Kidney (tissue), 14 donors: ENCODE data around the gene SPTBN4. TPM values are rescaled to one million over a fixed set of nuclear protein-coding genes. Genes with fewer than 3 reads are reported as not detected.
A peak's percentile ranks its signal among the peaks of the same experiment; 100 is the strongest.

Experiments
- DNase-seq, 5 donors: peaks; one replicate each; pipeline ENCODE4 v3.0.0-alpha.2; 2013 to 2020
- FAIRE-seq: peaks from 2 replicates; lab custom pipeline; 2012; peaks lifted over from hg19 to GRCh38; lab: Jason Lieb, UNC
- H3K27ac ChIP-seq, 2 donors: one replicate each; pipeline ENCODE4 v1.7.0; 2013; ENCODE audit warnings: low read depth in 2 of 2, low read length in 2 of 2, inconsistent platforms in 1 of 2
- H3K27me3 ChIP-seq: one replicate; pipeline ENCODE4 v1.7.1; 2013; ENCODE audit warnings: low read length, inconsistent platforms; ENCODE audit not compliant: control insufficient read depth, insufficient read depth
- H3K36me3 ChIP-seq, 3 donors: one replicate each; pipeline versions ENCODE4 v1.7.0 to v1.7.1; 2013; ENCODE audit warnings: low read length in 3 of 3, control low read depth in 1 of 3, inconsistent platforms in 1 of 3; ENCODE audit not compliant: insufficient read depth in 3 of 3, control insufficient read depth in 2 of 3
- H3K4me1 ChIP-seq, 3 donors: one replicate each; pipeline versions ENCODE4 v1.7.0 to v1.7.1; 2013; ENCODE audit warnings: low read length in 3 of 3, inconsistent platforms in 1 of 3, low read depth in 1 of 3; ENCODE audit not compliant: control insufficient read depth in 2 of 3, insufficient read depth in 2 of 3
- H3K4me3 ChIP-seq, 3 donors: one replicate each; pipeline versions ENCODE4 v1.7.0 to v1.8.1; 2013; ENCODE audit warnings: low read length in 3 of 3, control low read depth in 1 of 3, inconsistent platforms in 1 of 3
- H3K9ac ChIP-seq, 3 donors: one replicate each; pipeline versions ENCODE4 v1.7.0 to v1.7.1; 2013; ENCODE audit warnings: low read length in 3 of 3, control low read depth in 1 of 3, inconsistent platforms in 1 of 3
- H3K9me3 ChIP-seq, 3 donors: one replicate each; pipeline versions ENCODE4 v1.7.0 to v1.7.1; 2013; ENCODE audit warnings: low read length in 3 of 3, control low read depth in 1 of 3, inconsistent platforms in 1 of 3; ENCODE audit not compliant: control insufficient read depth in 2 of 3, insufficient read depth in 1 of 3
- intact Hi-C: fragments of 100-400 bp; cut with DNase I; formaldehyde crosslinking; loops from one replicate; pipeline ENCODE4 v1.11.1; 2022
- polyA plus RNA-seq: library from polyadenylated mRNA; stranded (reverse); fragments of 350-450 nt; fragmentation: Illumina TruSeq; extraction: RNeasy Lipid Tissue Mini Kit (QIAGEN cat#74804); gene quantifications from one replicate; pipeline ENCODE4 v1.2.3, GENCODE V29; 2014; ENCODE audit warnings: low read depth, low replicate concordance; ENCODE audit not compliant: insufficient read depth
- total RNA-seq: library from RNA; stranded (reverse); fragmentation: NEBNext Ultra II Directional; extraction: Animal tissue kit (Norgen Biotek cat#: 25700); gene quantifications from one replicate; pipeline ENCODE4 v1.2.1, GENCODE V29; 2021
- TF ChIP-seq, protein P1 (sequence below): IDR thresholded peaks from 3 replicates; pipeline ENCODE4 v1.5.1; 2012; ENCODE audit warnings: mild to moderate bottlenecking, moderate library complexity, borderline replicate concordance; ENCODE audit not compliant: insufficient read depth; ENCODE audit errors: extremely low read depth
- donor health status: control.
- donor health status: control.
- donor health status: control.
- donor health status: control.
- donor health status: control.
- donor health status: DM: yes; HTN: yes; CAD: no.
- donor health status: Normal renal cell carcinoma (clear cell type).

Gene SPTBN4
- total and polyA plus RNA-seq, 2 donors from 2014 or later: 0.82 to 4.6 TPM

DNA sequence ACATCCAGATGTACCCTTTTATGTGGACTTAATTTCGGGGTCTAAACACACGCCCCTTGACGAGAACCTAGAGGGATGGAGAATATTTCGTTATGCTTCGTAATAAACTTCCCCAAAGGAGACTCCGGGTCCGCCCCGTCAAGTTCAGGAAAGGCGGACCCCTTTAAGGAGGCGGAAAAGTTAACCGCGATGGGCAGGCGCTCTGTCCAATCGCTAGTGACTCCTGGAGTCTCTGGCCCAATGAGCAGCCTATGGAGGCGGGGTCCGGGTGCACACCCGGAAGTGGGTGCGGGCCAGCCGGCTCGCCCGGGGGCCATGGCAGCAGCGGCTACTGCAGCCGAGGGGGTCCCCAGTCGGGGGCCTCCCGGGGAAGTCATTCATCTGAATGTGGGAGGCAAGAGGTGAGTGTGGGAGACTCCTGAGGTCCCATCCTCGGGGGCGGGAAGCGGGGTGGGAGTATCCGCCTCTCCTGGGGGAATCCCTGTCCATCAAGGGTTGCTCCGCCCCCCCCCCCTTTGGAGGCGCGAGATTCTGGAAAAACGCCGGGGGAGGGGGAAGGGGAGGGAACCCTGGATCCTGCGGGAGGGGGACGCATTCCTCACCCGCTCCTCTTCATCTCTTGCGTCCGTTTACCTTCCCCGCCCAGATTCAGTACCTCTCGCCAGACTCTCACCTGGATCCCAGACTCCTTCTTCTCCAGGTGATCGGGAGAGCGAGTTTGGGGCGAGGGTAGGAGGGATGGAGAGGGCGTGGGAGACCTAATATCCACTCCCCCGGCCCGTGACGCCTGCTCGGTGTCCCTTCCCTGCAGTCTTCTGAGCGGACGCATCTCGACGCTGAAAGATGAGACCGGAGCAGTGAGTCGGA, 110.0 kb downstream of the SPTBN4 start, which contains the start of gene SHKBP1:
Gene SHKBP1, plus strand, starts transcription at position 289 of the 867 bp plus-strand sequence. Its CDS starts 27 bp downstream, at position 316.
- FAIRE-seq: no peak
- intact Hi-C loops: no loop called here

DNA sequence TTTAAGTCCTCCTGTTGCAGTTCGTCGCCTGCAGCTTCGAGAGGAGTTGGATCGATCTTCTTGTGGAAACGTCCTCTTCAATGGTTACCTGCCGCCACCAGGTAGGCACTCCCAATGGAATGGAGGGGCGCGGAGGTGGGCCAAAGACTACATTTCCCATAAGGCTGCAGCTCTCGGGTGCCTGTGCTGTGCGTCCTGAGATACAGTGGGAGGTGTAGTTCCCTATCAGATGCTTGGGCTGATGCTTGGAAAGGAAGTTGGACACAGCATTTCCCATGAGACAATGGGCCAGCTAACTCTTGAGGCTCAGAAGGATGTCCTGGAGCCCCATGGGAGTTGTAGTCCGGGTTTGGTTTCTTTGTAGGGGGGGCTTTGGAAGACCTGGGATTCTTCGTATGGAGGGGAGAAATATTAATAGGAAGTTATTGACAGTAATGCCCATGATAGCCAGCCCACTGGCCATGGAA, 111.7 kb downstream of the SPTBN4 start:
- FAIRE-seq (no peak), DNase-seq (peak in 3 of 5 donors; percentile 38 to 58 (median 52))
- intact Hi-C loops: no loop called here
- Histone ChIP-seq H3K27ac (no peak overlapping the region), H3K27me3 (no peaks in the 10 kb centered on the region), H3K9me3 (no peaks in the 10 kb centered on the region), H3K4me1 (peaks cover 0 to 9% (median 0%) of the 10 kb centered on the region in 3 donors), H3K4me3 (no peak overlapping the region), H3K9ac (no peak overlapping the region), H3K36me3 (peaks cover 0 to 13% (median 6%) of the 10 kb centered on the region in 3 donors)
- TF ChIP-seq, protein P1, sequence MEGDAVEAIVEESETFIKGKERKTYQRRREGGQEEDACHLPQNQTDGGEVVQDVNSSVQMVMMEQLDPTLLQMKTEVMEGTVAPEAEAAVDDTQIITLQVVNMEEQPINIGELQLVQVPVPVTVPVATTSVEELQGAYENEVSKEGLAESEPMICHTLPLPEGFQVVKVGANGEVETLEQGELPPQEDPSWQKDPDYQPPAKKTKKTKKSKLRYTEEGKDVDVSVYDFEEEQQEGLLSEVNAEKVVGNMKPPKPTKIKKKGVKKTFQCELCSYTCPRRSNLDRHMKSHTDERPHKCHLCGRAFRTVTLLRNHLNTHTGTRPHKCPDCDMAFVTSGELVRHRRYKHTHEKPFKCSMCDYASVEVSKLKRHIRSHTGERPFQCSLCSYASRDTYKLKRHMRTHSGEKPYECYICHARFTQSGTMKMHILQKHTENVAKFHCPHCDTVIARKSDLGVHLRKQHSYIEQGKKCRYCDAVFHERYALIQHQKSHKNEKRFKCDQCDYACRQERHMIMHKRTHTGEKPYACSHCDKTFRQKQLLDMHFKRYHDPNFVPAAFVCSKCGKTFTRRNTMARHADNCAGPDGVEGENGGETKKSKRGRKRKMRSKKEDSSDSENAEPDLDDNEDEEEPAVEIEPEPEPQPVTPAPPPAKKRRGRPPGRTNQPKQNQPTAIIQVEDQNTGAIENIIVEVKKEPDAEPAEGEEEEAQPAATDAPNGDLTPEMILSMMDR: no peak

More for the DNA sequence above, 110.0 kb downstream of the SPTBN4 start, which contains the start of gene SHKBP1:
- Histone ChIP-seq H3K27me3 (no peaks in the 10 kb centered on the region), H3K27ac (peak within 1 kb of the TSS; percentile 47 to 51), H3K9ac (peak within 1 kb of the TSS; percentile 7 to 94 (median 80)), H3K9me3 (no peaks in the 10 kb centered on the region), H3K4me1 (peaks cover 0 to 9% (median 0%) of the 10 kb centered on the region in 3 donors), H3K36me3 (peaks cover 0 to 6% (median 6%) of the 10 kb centered on the region in 3 donors), H3K4me3 (peak within 1 kb of the TSS; percentile 60 to 93 (median 92))
- peak; percentile 96 to 98 (median 97) for DNase-seq
- TF ChIP-seq, protein P1: no peak

DNA sequence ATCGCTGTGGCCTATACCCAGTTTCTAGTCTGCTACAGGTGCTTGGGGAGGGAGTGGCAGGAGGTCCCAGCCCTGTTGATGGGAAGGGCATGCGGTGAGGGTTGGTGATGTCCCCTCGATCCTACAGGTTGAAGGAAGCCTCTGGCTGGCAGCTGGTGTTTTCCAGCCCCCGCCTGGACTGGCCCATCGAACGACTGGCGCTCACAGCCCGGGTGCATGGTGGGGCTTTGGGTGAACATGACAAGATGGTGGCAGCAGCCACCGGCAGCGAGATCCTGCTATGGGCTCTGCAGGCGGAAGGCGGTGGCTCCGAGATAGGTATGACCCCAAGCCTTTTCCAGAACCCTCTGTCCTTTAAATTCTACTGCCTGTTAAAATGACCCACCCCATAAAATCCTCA, 113.8 kb downstream of the SPTBN4 start:
- H3K27me3 ChIP-seq: no peaks in the 10 kb centered on the region
- H3K9ac ChIP-seq: no peak overlapping the region
- intact Hi-C loops: no loop called here
- no peak overlapping the region for H3K27ac ChIP-seq
- no peaks in the 10 kb centered on the region for H3K9me3 ChIP-seq
- no peak overlapping the region for H3K4me3 ChIP-seq
- H3K36me3 ChIP-seq: peaks cover 0 to 13% (median 8%) of the 10 kb centered on the region in 3 donors
- peaks cover 0 to 9% (median 0%) of the 10 kb centered on the region in 3 donors for H3K4me1 ChIP-seq
- DNase-seq (no peak), FAIRE-seq (no peak)
- TF ChIP-seq, protein P1: no peak
